ENCODE measurements around the gene DIPK1A.

DNA sequence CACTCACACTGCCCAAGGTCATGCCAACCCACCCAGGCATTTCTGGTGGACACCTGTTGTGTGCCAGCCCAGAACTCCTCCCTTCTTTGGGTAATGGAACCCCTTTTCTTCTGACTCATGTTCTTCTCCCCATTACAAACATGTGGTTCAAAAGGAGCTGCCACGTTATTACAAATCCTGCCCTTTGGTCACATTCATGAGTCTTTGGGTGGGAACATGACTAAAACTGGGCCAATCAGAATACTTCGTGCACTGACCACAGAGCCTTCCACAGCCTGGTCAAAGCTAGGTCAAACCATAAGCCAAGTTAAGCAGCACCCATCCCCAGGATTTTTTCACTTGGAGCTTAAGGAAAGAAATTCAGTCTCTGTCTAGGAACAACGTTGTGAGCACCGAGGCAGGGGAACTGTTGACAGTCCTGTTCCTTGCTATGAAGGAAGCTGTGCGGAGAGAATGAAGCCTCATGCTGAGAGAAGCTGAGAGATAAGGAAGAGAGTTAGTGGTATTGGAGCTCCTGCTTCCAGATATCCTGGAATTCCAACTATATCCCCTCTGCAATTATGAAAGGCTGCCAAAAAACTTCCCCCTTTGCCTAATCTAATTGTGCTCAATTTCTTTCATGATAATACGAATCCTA, 46.8 kb upstream of the DIPK1A start:
- TF ChIP-seq, protein P1, sequence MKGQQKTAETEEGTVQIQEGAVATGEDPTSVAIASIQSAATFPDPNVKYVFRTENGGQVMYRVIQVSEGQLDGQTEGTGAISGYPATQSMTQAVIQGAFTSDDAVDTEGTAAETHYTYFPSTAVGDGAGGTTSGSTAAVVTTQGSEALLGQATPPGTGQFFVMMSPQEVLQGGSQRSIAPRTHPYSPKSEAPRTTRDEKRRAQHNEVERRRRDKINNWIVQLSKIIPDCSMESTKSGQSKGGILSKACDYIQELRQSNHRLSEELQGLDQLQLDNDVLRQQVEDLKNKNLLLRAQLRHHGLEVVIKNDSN (IDR thresholded peaks at IDR 0.05) = no peak
- TF ChIP-seq CREB1 (IDR thresholded peaks at IDR 0.05; ENCODE audit: low read depth) = no peak
- TF ChIP-seq, protein P2, sequence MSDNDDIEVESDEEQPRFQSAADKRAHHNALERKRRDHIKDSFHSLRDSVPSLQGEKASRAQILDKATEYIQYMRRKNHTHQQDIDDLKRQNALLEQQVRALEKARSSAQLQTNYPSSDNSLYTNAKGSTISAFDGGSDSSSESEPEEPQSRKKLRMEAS (IDR thresholded peaks at IDR 0.05) = no peak
- no peak for TF ChIP-seq ZBTB7A (IDR thresholded peaks at IDR 0.05; ENCODE audit: low read depth)
- no peak for TF ChIP-seq EGR1 (IDR thresholded peaks at IDR 0.05)
- TF ChIP-seq EP300 (IDR thresholded peaks at IDR 0.05; ENCODE audit: borderline replicate concordance) = no peak
- no peak for TF ChIP-seq CEBPB (IDR thresholded peaks at IDR 0.05)
- TF ChIP-seq RAD21 (IDR thresholded peaks at IDR 0.05; ENCODE audit: low read depth) = no peak
- TF ChIP-seq, protein P3, sequence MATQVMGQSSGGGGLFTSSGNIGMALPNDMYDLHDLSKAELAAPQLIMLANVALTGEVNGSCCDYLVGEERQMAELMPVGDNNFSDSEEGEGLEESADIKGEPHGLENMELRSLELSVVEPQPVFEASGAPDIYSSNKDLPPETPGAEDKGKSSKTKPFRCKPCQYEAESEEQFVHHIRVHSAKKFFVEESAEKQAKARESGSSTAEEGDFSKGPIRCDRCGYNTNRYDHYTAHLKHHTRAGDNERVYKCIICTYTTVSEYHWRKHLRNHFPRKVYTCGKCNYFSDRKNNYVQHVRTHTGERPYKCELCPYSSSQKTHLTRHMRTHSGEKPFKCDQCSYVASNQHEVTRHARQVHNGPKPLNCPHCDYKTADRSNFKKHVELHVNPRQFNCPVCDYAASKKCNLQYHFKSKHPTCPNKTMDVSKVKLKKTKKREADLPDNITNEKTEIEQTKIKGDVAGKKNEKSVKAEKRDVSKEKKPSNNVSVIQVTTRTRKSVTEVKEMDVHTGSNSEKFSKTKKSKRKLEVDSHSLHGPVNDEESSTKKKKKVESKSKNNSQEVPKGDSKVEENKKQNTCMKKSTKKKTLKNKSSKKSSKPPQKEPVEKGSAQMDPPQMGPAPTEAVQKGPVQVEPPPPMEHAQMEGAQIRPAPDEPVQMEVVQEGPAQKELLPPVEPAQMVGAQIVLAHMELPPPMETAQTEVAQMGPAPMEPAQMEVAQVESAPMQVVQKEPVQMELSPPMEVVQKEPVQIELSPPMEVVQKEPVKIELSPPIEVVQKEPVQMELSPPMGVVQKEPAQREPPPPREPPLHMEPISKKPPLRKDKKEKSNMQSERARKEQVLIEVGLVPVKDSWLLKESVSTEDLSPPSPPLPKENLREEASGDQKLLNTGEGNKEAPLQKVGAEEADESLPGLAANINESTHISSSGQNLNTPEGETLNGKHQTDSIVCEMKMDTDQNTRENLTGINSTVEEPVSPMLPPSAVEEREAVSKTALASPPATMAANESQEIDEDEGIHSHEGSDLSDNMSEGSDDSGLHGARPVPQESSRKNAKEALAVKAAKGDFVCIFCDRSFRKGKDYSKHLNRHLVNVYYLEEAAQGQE (IDR thresholded peaks at IDR 0.05; ENCODE audit: low read depth) = no peak
- no peak for TF ChIP-seq TEAD4 (IDR thresholded peaks at IDR 0.05)
- TF ChIP-seq YY1 (IDR thresholded peaks at IDR 0.05; ENCODE audit: low read depth) = no peak
- TF ChIP-seq TAF1 (IDR thresholded peaks at IDR 0.05; ENCODE audit: low read depth) = no peak
- TF ChIP-seq TCF12 (IDR thresholded peaks at IDR 0.05; ENCODE audit: low read depth) = no peak
- no peak for TF ChIP-seq NFIC (IDR thresholded peaks at IDR 0.05)
